Caki2 (cell line): ENCODE results near the gene MTHFSD. TPM values are rescaled to one million over a fixed set of nuclear protein-coding genes. Genes with fewer than 3 reads are reported as not detected.

ENCODE experiments used
- DNase-seq: peaks from one replicate; pipeline ENCODE4 v3.0.0-alpha.2; 2015; ENCODE audit warnings: low read depth
- in situ Hi-C: cut with HindIII; loops from 2 replicates; pipeline ENCODE4 v1.10.0; 2016; ENCODE audit warnings: low sequenced_read_pairs, low pct_unique_long_range_greater_than_20kb, mixed read lengths
- total RNA-seq: library from RNA; depleted of rRNA; stranded (reverse); fragments of >200 nt; shearing (Covaris generic); gene quantifications from 2 replicates; pipeline ENCODE4 v1.2.3, GENCODE V29; 2014; ENCODE audit warnings: low replicate concordance; rRNA removed

The MTHFSD gene
- total RNA-seq, 1 experiment from 2014 or later, result 22.6 TPM

- in situ Hi-C loops, result no loop called here
- no peak for DNase-seq
Observed at GRCh38 chr16:86490859-86491639, 64.0 kb downstream of the MTHFSD start.

- in situ Hi-C loops, result no loop called here
- no peak for DNase-seq
Observed at GRCh38 chr16:86485746-86486145, 69.3 kb downstream of the MTHFSD start.

- DNase-seq, result no peak
- in situ Hi-C loops, result no loop called here
Observed at GRCh38 chr16:86484240-86484639, 70.8 kb downstream of the MTHFSD start.

GRCh38 chr16:86481607-86482006 lies 73.4 kb downstream of the MTHFSD start:
- no peak for DNase-seq
- in situ Hi-C loops, result no loop called here

GRCh38 chr16:86480444-86480843 lies 74.6 kb downstream of the MTHFSD start:
- DNase-seq, result no peak
- in situ Hi-C loops, result no loop called here

Other genes with a start within 250 kb of the MTHFSD start
- gene FOXF1, start 44.7 kb downstream of the MTHFSD start, total RNA-seq, result 1.5 and 2.1 TPM in 2 replicates
- gene FOXC2, start 11.6 kb upstream of the MTHFSD start, total RNA-seq, result 1.3 and 6.0 TPM in 2 replicates
- 5.0 and 11.4 TPM in 2 replicates for gene FOXL1, start 23.3 kb upstream of the MTHFSD start, total RNA-seq